ENCODE data around the gene FGF10. TPM values are rescaled to one million over a fixed set of nuclear protein-coding genes. Genes with fewer than 3 reads are reported as not detected.

FGF10 gene
- total RNA-seq, 6 experiments from 2014 or later: not detected

- TF ChIP-seq CTCF (IDR thresholded peaks at IDR 0.05): no peak
- no peaks in the 10 kb centered on the region for H3K27me3 Mint-ChIP-seq (ENCODE audit: insufficient read depth)
- H3K9me3 Mint-ChIP-seq: peaks cover 17% of the 10 kb centered on the region
- no peak overlapping the region for H3K4me3 Mint-ChIP-seq
- no peak for DNase-seq
- no peaks in the 10 kb centered on the region for H3K36me3 Mint-ChIP-seq (ENCODE audit: low read depth)
- H3K4me1 Mint-ChIP-seq (ENCODE audit: low read depth): no peaks in the 10 kb centered on the region
- H3K27ac Mint-ChIP-seq: no peak overlapping the region
Observed at GRCh38 chr5:44361342-44362001, 27.7 kb downstream of the FGF10 start.

- H3K4me1 Mint-ChIP-seq (ENCODE audit: low read depth): no peaks in the 10 kb centered on the region
- H3K36me3 Mint-ChIP-seq (ENCODE audit: low read depth): no peaks in the 10 kb centered on the region
- peaks cover 17% of the 10 kb centered on the region for H3K9me3 Mint-ChIP-seq
- no peaks in the 10 kb centered on the region for H3K27me3 Mint-ChIP-seq (ENCODE audit: insufficient read depth)
- H3K27ac Mint-ChIP-seq: no peak overlapping the region
- DNase-seq: no peak
- H3K4me3 Mint-ChIP-seq: no peak overlapping the region
- TF ChIP-seq CTCF (IDR thresholded peaks at IDR 0.05): no peak
Observed at GRCh38 chr5:44360919-44361318, 28.3 kb downstream of the FGF10 start.

- no peak overlapping the region for H3K4me3 Mint-ChIP-seq
- no peaks in the 10 kb centered on the region for H3K36me3 Mint-ChIP-seq (ENCODE audit: low read depth)
- no peaks in the 10 kb centered on the region for H3K27me3 Mint-ChIP-seq (ENCODE audit: insufficient read depth)
- no peak for DNase-seq
- H3K27ac Mint-ChIP-seq: no peak overlapping the region
- peaks cover 12% of the 10 kb centered on the region for H3K9me3 Mint-ChIP-seq
- TF ChIP-seq CTCF (IDR thresholded peaks at IDR 0.05): no peak
- H3K4me1 Mint-ChIP-seq (ENCODE audit: low read depth): no peaks in the 10 kb centered on the region
Observed at GRCh38 chr5:44358421-44358820, 30.8 kb downstream of the FGF10 start.

- Mint-ChIP-seq H3K27ac (no peak overlapping the region), H3K4me3 (no peak overlapping the region), H3K36me3 (ENCODE audit: low read depth) (no peaks in the 10 kb centered on the region), H3K27me3 (ENCODE audit: insufficient read depth) (no peaks in the 10 kb centered on the region), H3K9me3 (peaks cover 6% of the 10 kb centered on the region), H3K4me1 (ENCODE audit: low read depth) (no peaks in the 10 kb centered on the region)
- no peak for TF ChIP-seq CTCF (IDR thresholded peaks at IDR 0.05)
- DNase-seq: no peak
Observed at GRCh38 chr5:44356231-44356630, 33.0 kb downstream of the FGF10 start.

GRCh38 chr5:44345871-44346270 lies 43.3 kb downstream of the FGF10 start:
- Mint-ChIP-seq H3K4me3 (no peak overlapping the region), H3K4me1 (ENCODE audit: low read depth) (no peaks in the 10 kb centered on the region), H3K27me3 (ENCODE audit: insufficient read depth) (no peaks in the 10 kb centered on the region)

More at GRCh38 chr5:44345871-44346270, 43.3 kb downstream of the FGF10 start:
- Mint-ChIP-seq H3K36me3 (ENCODE audit: low read depth) (no peaks in the 10 kb centered on the region), H3K9me3 (peaks cover 23% of the 10 kb centered on the region), H3K27ac (no peak overlapping the region)
- TF ChIP-seq CTCF (IDR thresholded peaks at IDR 0.05): no peak
- DNase-seq: no peak

Measured in HFFc6 (cell line).